Gastrocnemius medialis (tissue), 4 donors: ENCODE data around the gene DTNBP1. TPM values are rescaled to one million over a fixed set of nuclear protein-coding genes. Genes with fewer than 3 reads are reported as not detected.

Experiments used
- ATAC-seq, 2 donors: fragments of 150-250 bp; one replicate each; pipeline ENCODE4 v1.9.1; 2016
- DNase-seq, 2 donors: peaks; one replicate each; pipeline ENCODE4 v3.0.0-alpha.2; 2019
- H3K27ac ChIP-seq, 4 donors: fragments of 200-600 bp; sonication (generic); 1 replicate in 1 of 4; 2 replicates in 3 of 4; pipeline ENCODE4 v1.5.1; 2016 to 2018; ENCODE audit warnings: mild to moderate bottlenecking in 2 of 4, moderate library complexity in 1 of 4
- H3K27me3 ChIP-seq, 3 donors: fragments of 200-600 bp; sonication (generic) in 2 of 3; 1 replicate in 1 of 3; 2 replicates in 2 of 3; pipeline versions ENCODE4 v1.5.1 to v1.6.0; 2016 to 2019; ENCODE audit warnings: mild to moderate bottlenecking in 1 of 3, moderate library complexity in 1 of 3
- H3K36me3 ChIP-seq, 2 donors: fragments of 200-600 bp; sonication (generic) in 1 of 2; one replicate each; pipeline ENCODE4 v1.5.1; 2017 to 2018
- H3K4me1 ChIP-seq, 2 donors: fragments of 200-600 bp; sonication (generic) in 1 of 2; one replicate each; pipeline ENCODE4 v1.5.1; 2016 to 2017; ENCODE audit warnings: mild to moderate bottlenecking in 2 of 2
- H3K4me3 ChIP-seq, 4 donors: fragments of 200-600 bp; sonication (generic) in 3 of 4; 1 replicate in 1 of 4; 2 replicates in 3 of 4; pipeline ENCODE4 v1.5.1; 2016 to 2019; ENCODE audit warnings: mild to moderate bottlenecking in 2 of 4
- H3K9me3 ChIP-seq, 3 donors: fragments of 200-600 bp; sonication (generic) in 2 of 3; 1 replicate in 1 of 3; 2 replicates in 2 of 3; pipeline ENCODE4 v1.5.1; 2016 to 2019
- POLR2A ChIP-seq, 2 donors: fragments of 450-650 bp; IDR thresholded peaks; one replicate each; pipeline ENCODE4 v1.6.1; 2017; ENCODE audit warnings: antibody characterized with exemption in 2 of 2, mild to moderate bottlenecking in 2 of 2, moderate library complexity in 2 of 2
- in situ Hi-C, 4 donors: fragments of 200-750 bp; cut with MboI; loops; one replicate each; pipeline versions ENCODE4 v1.15.0 to v1.8.0; 2017; ENCODE audit warnings: low sequenced_read_pairs in 4 of 4
- intact Hi-C: fragments of 100-400 bp; cut with DNase I; formaldehyde crosslinking; loops from one replicate; pipeline ENCODE4 v1.15.1; 2023; ENCODE audit warnings: low total_unique reads
- total RNA-seq, 4 donors: library from RNA; depleted of rRNA; stranded (reverse); fragments of >200 nt; gene quantifications; one replicate each; pipeline versions ENCODE4 v1.1.0 to v1.2.3, GENCODE V29; 2016
- TF ChIP-seq, protein P1 (sequence below), 5 experiments: fragments of 450-650 bp in 3 of 5; fragments of 200-600 bp in 2 of 5; sonication (generic) in 2 of 5; IDR thresholded peaks in 4 of 5; conservative IDR thresholded peaks in 1 of 5; 1 replicate in 4 of 5; 2 replicates in 1 of 5; pipeline ENCODE4 v1.5.1; 2016 to 2019; ENCODE audit warnings: antibody characterized with exemption in 5 of 5, mild to moderate bottlenecking in 3 of 5, moderate library complexity in 3 of 5

The DTNBP1 gene
- total RNA-seq, 4 donors from 2014 or later = 5.2 to 33.5 (median 12.5) TPM

- Histone ChIP-seq H3K36me3 (no peaks in the 10 kb centered on the region), H3K4me1 (peaks cover 16 to 25% of the 10 kb centered on the region in 2 donors), H3K27ac (no peak overlapping the region), H3K9me3 (no peaks in the 10 kb centered on the region), H3K4me3 (no peak overlapping the region), H3K27me3 (no peaks in the 10 kb centered on the region)
- intact Hi-C loops = no loop called here
- no peak for DNase-seq
- in situ Hi-C loops = no loop called here
- no peak for ATAC-seq
- TF ChIP-seq, protein P1, sequence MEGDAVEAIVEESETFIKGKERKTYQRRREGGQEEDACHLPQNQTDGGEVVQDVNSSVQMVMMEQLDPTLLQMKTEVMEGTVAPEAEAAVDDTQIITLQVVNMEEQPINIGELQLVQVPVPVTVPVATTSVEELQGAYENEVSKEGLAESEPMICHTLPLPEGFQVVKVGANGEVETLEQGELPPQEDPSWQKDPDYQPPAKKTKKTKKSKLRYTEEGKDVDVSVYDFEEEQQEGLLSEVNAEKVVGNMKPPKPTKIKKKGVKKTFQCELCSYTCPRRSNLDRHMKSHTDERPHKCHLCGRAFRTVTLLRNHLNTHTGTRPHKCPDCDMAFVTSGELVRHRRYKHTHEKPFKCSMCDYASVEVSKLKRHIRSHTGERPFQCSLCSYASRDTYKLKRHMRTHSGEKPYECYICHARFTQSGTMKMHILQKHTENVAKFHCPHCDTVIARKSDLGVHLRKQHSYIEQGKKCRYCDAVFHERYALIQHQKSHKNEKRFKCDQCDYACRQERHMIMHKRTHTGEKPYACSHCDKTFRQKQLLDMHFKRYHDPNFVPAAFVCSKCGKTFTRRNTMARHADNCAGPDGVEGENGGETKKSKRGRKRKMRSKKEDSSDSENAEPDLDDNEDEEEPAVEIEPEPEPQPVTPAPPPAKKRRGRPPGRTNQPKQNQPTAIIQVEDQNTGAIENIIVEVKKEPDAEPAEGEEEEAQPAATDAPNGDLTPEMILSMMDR (IDR thresholded peaks at IDR 0.05 in 4 of 5, conservative IDR thresholded peaks at IDR 0.05 in 1 of 5) = no peak
- no peak for TF ChIP-seq POLR2A (IDR thresholded peaks at IDR 0.05)
Observed at GRCh38 chr6:15586503-15586902, 76.3 kb downstream of the DTNBP1 start.

DNA sequence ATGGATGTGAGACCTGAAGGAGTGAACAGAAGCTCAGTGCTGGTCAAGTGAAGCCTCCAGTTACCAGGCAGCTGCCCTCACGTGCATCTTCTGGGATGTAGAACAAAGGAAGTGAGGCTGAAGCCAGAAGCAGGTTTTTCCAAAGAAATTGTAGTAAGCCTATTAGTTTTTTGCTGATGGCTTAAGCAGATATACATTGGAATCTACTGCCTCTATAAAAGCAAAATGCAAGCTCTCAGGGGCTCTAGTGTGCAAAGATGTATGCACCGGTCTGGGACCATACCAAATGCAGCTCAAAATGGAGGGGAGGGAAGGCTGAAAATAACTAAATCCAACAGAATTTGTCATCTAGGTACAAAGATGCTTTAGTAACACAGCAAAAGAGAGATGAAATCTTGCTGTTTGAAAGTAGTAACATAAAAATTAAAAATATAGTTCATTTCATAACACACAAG is 77.0 kb downstream of the DTNBP1 start:
- H3K4me3 ChIP-seq = no peak overlapping the region
- DNase-seq = no peak
- ATAC-seq = no peak
- peaks cover 16 to 25% of the 10 kb centered on the region in 2 donors for H3K4me1 ChIP-seq
- intact Hi-C loops (no loop called here), in situ Hi-C loops (no loop called here)
- TF ChIP-seq POLR2A (IDR thresholded peaks at IDR 0.05) = no peak
- TF ChIP-seq, protein P1 (IDR thresholded peaks at IDR 0.05 in 4 of 5, conservative IDR thresholded peaks at IDR 0.05 in 1 of 5) = no peak
- H3K27me3 ChIP-seq = no peaks in the 10 kb centered on the region
- H3K27ac ChIP-seq = no peak overlapping the region
- H3K36me3 ChIP-seq = no peaks in the 10 kb centered on the region
- H3K9me3 ChIP-seq = no peaks in the 10 kb centered on the region

GRCh38 chr6:15582499-15582898 is 80.3 kb downstream of the DTNBP1 start:
- no peak for ATAC-seq
- in situ Hi-C loops = no loop called here
- Histone ChIP-seq H3K36me3 (no peaks in the 10 kb centered on the region), H3K27me3 (no peaks in the 10 kb centered on the region), H3K27ac (no peak overlapping the region), H3K9me3 (no peaks in the 10 kb centered on the region), H3K4me3 (no peak overlapping the region), H3K4me1 (peaks cover 0 to 3% of the 10 kb centered on the region in 2 donors)
- intact Hi-C loops = no loop called here
- no peak for DNase-seq
- no peak for TF ChIP-seq POLR2A (IDR thresholded peaks at IDR 0.05)
- TF ChIP-seq, protein P1 (IDR thresholded peaks at IDR 0.05 in 4 of 5, conservative IDR thresholded peaks at IDR 0.05 in 1 of 5) = no peak

DNA sequence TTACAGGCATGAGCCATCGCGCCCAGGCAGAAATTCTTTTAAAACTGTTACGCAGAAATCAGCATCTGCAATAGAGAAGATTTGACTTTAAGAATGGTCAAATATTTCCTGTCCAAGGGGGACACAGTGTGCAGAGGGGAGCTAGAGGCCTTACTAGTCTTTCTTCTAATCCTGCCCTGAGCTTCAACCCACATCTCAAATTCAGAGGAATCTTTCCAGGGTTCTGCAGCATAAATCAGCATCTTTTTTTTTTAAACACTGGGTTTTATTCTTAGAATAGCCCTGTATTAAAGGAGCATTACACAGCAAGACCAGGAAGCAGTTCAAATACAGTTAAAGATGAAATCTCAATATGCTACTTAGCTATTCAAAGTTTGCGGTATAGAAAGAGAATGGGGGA is 81.1 kb downstream of the DTNBP1 start:
- ATAC-seq = no peak
- intact Hi-C loops = no loop called here
- TF ChIP-seq, protein P1 (IDR thresholded peaks at IDR 0.05 in 4 of 5, conservative IDR thresholded peaks at IDR 0.05 in 1 of 5) = no peak
- TF ChIP-seq POLR2A (IDR thresholded peaks at IDR 0.05) = no peak
- no peak for DNase-seq
- Histone ChIP-seq H3K9me3 (no peaks in the 10 kb centered on the region), H3K4me1 (peaks cover 0 to 3% of the 10 kb centered on the region in 2 donors), H3K36me3 (no peaks in the 10 kb centered on the region), H3K4me3 (no peak overlapping the region), H3K27ac (no peak overlapping the region), H3K27me3 (no peaks in the 10 kb centered on the region)
- in situ Hi-C loops = no loop called here

DNA sequence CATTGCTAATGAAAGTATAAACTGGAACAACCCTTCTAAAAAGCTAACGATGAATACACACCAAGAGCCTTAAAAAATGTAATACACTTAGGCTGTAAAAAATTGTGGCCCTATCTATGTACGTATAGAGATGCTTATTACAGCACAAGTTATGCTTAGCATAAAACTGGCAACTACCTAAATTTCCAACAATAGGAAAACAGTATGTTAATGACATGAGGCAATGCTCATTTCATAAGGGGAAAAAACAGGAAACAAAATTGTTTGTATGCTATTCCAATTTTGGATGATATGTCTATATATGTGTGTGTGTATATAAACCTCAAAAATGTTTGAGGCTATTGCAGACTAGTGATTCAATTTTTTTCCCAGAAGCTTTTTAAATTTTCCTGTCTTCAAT is 82.5 kb downstream of the DTNBP1 start:
- DNase-seq (no peak), ATAC-seq (no peak)
- Histone ChIP-seq H3K36me3 (no peaks in the 10 kb centered on the region), H3K4me3 (no peak overlapping the region), H3K27ac (no peak overlapping the region), H3K27me3 (no peaks in the 10 kb centered on the region), H3K4me1 (peaks cover 0 to 3% of the 10 kb centered on the region in 2 donors), H3K9me3 (no peaks in the 10 kb centered on the region)
- in situ Hi-C loops (no loop called here), intact Hi-C loops (no loop called here)
- TF ChIP-seq POLR2A (IDR thresholded peaks at IDR 0.05) = no peak
- TF ChIP-seq, protein P1 (IDR thresholded peaks at IDR 0.05 in 4 of 5, conservative IDR thresholded peaks at IDR 0.05 in 1 of 5) = no peak
